ENCODE data around the gene CFAP251. TPM values are rescaled to one million over a fixed set of nuclear protein-coding genes. Genes with fewer than 3 reads are reported as not detected.

Gene CFAP251
- total and polyA plus RNA-seq, 2 experiments from 2014 or later: 3.0 to 3.7 TPM

DNA sequence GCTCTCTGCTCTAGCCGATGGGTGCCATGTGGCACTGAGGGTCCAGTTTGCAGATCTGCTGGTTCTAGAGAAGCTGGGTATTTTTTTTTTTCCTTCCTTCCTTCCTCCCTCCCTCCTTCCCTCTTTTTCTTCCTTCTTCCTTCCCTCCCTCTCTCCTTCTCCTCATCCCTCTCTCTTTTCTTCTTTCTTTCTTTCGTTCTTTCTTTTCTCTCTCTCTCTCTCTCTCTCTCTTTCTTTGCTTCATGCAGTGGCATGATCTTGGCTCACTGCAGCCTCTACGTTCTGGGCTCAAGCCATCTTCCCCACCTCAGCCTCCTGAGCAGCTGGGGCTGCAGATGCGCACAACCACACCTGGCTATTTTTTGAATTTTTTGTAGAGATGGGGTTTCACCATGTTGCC lies 100.5 kb downstream of the CFAP251 start:
- Histone ChIP-seq H3K27ac (no peak overlapping the region), H3K9me3 (ENCODE audit: low read depth) (no peaks in the 10 kb centered on the region), H3K79me2 (peaks cover 20% of the 10 kb centered on the region), H3K4me2 (no peak overlapping the region), H3K27me3 (no peaks in the 10 kb centered on the region), H3K36me3 (replicated peaks; ENCODE audit: insufficient read depth, low read depth) (no peaks in the 10 kb centered on the region), H3K9me2 (replicated peaks; ENCODE audit: insufficient read depth) (no peaks in the 10 kb centered on the region), H4K20me1 (ENCODE audit: insufficient read depth, poor library complexity, severe bottlenecking) (no peaks in the 10 kb centered on the region), H3K4me3 (no peak overlapping the region), H3K4me1 (ENCODE audit: insufficient read depth) (peaks cover 13% of the 10 kb centered on the region), H2AFZ (no peak overlapping the region)
- WGBS (ENCODE audit: low lambda C conversion rate, missing lambda C conversion rate): 81% methylated on average over 4 of the region's 4 CpGs
- no peak for DNase-seq (ENCODE audit: low spot score)
- TF ChIP-seq, protein P1, sequence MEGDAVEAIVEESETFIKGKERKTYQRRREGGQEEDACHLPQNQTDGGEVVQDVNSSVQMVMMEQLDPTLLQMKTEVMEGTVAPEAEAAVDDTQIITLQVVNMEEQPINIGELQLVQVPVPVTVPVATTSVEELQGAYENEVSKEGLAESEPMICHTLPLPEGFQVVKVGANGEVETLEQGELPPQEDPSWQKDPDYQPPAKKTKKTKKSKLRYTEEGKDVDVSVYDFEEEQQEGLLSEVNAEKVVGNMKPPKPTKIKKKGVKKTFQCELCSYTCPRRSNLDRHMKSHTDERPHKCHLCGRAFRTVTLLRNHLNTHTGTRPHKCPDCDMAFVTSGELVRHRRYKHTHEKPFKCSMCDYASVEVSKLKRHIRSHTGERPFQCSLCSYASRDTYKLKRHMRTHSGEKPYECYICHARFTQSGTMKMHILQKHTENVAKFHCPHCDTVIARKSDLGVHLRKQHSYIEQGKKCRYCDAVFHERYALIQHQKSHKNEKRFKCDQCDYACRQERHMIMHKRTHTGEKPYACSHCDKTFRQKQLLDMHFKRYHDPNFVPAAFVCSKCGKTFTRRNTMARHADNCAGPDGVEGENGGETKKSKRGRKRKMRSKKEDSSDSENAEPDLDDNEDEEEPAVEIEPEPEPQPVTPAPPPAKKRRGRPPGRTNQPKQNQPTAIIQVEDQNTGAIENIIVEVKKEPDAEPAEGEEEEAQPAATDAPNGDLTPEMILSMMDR (IDR thresholded peaks at IDR 0.05; ENCODE audit: poor library complexity): no peak
- TF ChIP-seq EZH2phosphoT487 (IDR thresholded peaks at IDR 0.05; ENCODE audit: low read depth, severe bottlenecking, unreplicated experiment) (no peak), EZH2 (IDR thresholded peaks at IDR 0.05; ENCODE audit: borderline replicate concordance) (no peak)

DNA sequence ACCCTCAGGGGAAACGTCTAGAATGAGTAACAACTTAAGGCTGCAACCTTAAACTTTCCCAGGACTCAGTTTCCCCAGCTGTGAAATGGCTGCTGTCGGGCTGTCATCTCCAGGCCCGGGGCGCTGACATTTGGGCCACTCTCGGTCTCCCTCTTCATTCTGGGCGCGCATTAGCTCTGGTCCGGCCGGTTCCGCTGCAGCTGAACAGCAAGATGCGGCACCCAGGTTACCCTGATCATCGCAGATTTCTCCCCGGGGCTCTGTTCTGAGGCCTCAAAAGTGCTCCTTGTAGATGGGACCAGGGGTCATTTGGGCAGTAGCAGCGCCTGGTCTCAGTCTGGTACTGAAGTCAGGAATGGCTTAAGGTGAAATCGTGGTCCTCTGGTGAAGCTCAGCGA lies 102.4 kb downstream of the CFAP251 start:
- Histone ChIP-seq H3K4me2 (peak overlapping the region; percentile 98), H2AFZ (peak overlapping the region; percentile 97), H3K9me3 (ENCODE audit: low read depth) (no peaks in the 10 kb centered on the region), H3K27me3 (no peaks in the 10 kb centered on the region), H3K36me3 (replicated peaks; ENCODE audit: insufficient read depth, low read depth) (no peaks in the 10 kb centered on the region), H3K4me1 (ENCODE audit: insufficient read depth) (peaks cover 16% of the 10 kb centered on the region), H3K9me2 (replicated peaks; ENCODE audit: insufficient read depth) (no peaks in the 10 kb centered on the region), H3K79me2 (peaks cover 37% of the 10 kb centered on the region), H3K27ac (no peak overlapping the region), H3K4me3 (no peak overlapping the region), H4K20me1 (ENCODE audit: insufficient read depth, poor library complexity, severe bottlenecking) (no peaks in the 10 kb centered on the region)
- TF ChIP-seq, protein P1 (IDR thresholded peaks at IDR 0.05; ENCODE audit: poor library complexity): no peak
- no peak for TF ChIP-seq EZH2phosphoT487 (IDR thresholded peaks at IDR 0.05; ENCODE audit: low read depth, severe bottlenecking, unreplicated experiment)
- TF ChIP-seq EZH2 (IDR thresholded peaks at IDR 0.05; ENCODE audit: borderline replicate concordance): no peak
- 74% methylated on average over 16 of the region's 16 CpGs for WGBS (ENCODE audit: low lambda C conversion rate, missing lambda C conversion rate)
- DNase-seq (ENCODE audit: low spot score): no peak

DNA sequence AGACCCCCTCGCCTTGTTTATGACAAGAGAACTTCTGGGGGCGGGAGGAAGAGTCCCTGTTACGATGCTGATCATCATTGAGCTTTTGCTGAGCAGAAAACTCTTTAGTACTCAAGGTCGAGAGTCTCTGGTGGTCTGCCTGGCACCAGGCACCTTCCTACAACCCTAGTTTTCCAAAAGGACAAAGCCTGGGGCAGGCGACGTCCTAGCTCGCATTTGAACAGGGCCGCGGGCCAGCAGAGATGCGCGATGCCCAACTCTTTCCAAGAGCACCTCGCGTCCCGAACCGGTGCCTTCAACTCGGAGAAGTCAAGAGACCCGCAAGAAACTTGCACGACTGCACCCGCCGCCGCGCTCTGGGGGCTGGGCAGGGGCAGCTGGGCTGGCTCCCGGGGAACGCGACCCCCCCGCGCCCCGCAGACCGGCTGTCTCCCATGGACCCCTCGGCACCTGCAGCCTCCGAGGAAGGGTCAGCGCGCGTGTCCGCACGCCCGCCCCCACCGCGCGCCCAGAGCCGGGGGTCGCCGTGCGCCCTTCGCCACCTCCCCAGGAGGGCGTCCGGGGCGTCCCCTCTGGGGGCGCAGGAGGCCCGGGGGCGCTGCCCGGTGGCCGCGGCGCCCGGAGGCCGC lies 102.9 kb downstream of the CFAP251 start:
- peak; percentile 31 for DNase-seq (ENCODE audit: low spot score)
- WGBS (ENCODE audit: low lambda C conversion rate, missing lambda C conversion rate): 5% methylated on average over 28 of the region's 57 CpGs

More for the DNA sequence above, 102.9 kb downstream of the CFAP251 start:
- no peaks in the 10 kb centered on the region for H3K27me3 ChIP-seq
- no peaks in the 10 kb centered on the region for H3K9me3 ChIP-seq (ENCODE audit: low read depth)
- H3K4me1 ChIP-seq (ENCODE audit: insufficient read depth): peaks cover 16% of the 10 kb centered on the region
- no peaks in the 10 kb centered on the region for H4K20me1 ChIP-seq (ENCODE audit: insufficient read depth, poor library complexity, severe bottlenecking)
- peak overlapping the region; percentile 79 for H3K4me3 ChIP-seq
- peak overlapping the region; percentile 97 for H2AFZ ChIP-seq
- H3K36me3 ChIP-seq (replicated peaks; ENCODE audit: insufficient read depth, low read depth): no peaks in the 10 kb centered on the region
- TF ChIP-seq EZH2 (IDR thresholded peaks at IDR 0.05; ENCODE audit: borderline replicate concordance) (no peak), EZH2phosphoT487 (IDR thresholded peaks at IDR 0.05; ENCODE audit: low read depth, severe bottlenecking, unreplicated experiment) (no peak)
- TF ChIP-seq, protein P1 (IDR thresholded peaks at IDR 0.05; ENCODE audit: poor library complexity): no peak
- no peak overlapping the region for H3K27ac ChIP-seq
- H3K9me2 ChIP-seq (replicated peaks; ENCODE audit: insufficient read depth): no peaks in the 10 kb centered on the region
- H3K4me2 ChIP-seq: peak overlapping the region; percentile 98
- H3K79me2 ChIP-seq: peaks cover 42% of the 10 kb centered on the region
